Measurements from ENCODE around the gene ZBTB7A.

DNA sequence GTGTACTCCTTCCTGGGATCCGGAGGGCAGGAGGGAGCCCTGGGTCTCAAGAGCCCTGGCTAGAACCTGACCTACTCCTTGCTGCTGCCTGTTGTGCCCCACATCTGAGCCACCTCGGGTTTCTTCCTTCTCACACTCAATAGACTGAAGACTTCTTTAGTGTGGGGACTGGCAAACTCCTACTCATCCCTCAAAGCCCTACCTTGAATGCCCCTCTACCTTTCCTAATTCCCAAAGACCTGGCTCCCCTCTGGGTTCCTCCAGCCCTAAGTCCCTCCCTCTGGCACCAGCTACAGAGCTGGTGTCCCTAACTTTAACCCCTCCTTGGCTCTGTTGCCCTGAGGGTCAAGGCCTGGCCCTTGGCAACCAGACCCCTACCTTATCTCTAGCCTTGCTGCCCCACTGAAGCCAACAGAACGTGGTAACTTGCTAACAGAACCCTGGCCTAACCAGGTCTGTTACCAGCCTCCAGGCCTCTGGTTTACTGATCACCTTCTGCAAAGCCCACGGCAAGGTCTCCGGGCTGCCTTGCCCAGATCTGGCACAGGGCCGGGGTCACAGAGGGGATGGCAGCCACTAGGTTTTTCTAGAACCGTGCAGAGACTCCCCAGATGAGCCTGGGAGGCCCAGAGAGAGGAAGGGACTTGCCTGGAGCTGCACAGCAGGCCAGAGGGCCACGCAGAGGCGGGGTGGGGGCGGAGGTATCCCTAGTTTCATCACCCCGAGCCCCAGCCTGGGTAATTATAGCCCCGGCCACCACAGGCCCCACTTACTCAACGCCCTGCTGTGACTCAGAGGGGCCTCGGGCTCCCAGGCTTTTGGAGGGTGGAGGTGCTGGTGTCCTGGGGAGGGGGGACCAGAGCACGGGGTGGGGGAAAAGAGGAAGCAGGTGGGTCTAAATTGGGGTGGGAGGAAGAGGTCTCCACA lies 15.3 kb downstream of the ZBTB7A start:
- TF ChIP-seq NKRF (conservative IDR thresholded peaks at IDR 0.05): no peak
- TF ChIP-seq POLR2AphosphoS5 (IDR thresholded peaks at IDR 0.05; ENCODE audit: low read length): no peak
- no peak for TF ChIP-seq MTA3 (IDR thresholded peaks at IDR 0.05; ENCODE audit: borderline replicate concordance, low read length)
- no peak for TF ChIP-seq CHD2 (IDR thresholded peaks at IDR 0.05; ENCODE audit: borderline replicate concordance, low read depth, low read length)
- TF ChIP-seq EP300 (IDR thresholded peaks at IDR 0.05; ENCODE audit: borderline replicate concordance in 1 of 2, control insufficient read depth in 1 of 2, low read depth in 2 of 2, low read length in 2 of 2): no peak
- no peak for TF ChIP-seq TCF7 (IDR thresholded peaks at IDR 0.05; ENCODE audit: borderline replicate concordance)
- no peak for TF ChIP-seq CTCF (IDR thresholded peaks at IDR 0.05 in 2 of 3, conservative IDR thresholded peaks at IDR 0.05 in 1 of 3; ENCODE audit: control insufficient read depth in 2 of 3, extremely low read depth in 1 of 3, insufficient read depth in 1 of 3, low read depth in 3 of 3, low read length in 3 of 3)
- peak in 1 of 2 experiments; percentile 29; a peak in 1 of 3 replicates for TF ChIP-seq EGR1 (IDR thresholded peaks at IDR 0.05; ENCODE audit: borderline replicate concordance in 1 of 2, low read depth in 2 of 2, low read length in 2 of 2)

All from GM12878 (cell line).